GM03348 (cell line): ENCODE results near the gene ETV3.

ENCODE experiments used
- DNase-seq: peaks from one replicate; pipeline ENCODE4 v3.0.0; 2012; ENCODE audit warnings: low spot score

ETV3 gene

GRCh38 chr1:157139052-157139715 is 989 bp upstream of the ETV3 start:
- DNase-seq: no peak

GRCh38 chr1:157137408-157138219 is 581 bp downstream of the ETV3 start:
- peak; percentile 27 for DNase-seq

- DNase-seq: peak; percentile 48
These were observed 1.2 kb downstream of the ETV3 start for GRCh38 chr1:157137046-157137407.

GRCh38 chr1:157136133-157136532 is 2.1 kb downstream of the ETV3 start:
- no peak for DNase-seq

GRCh38 chr1:157135646-157136045 is 2.5 kb downstream of the ETV3 start:
- no peak for DNase-seq

GRCh38 chr1:157135070-157135469 is 3.1 kb downstream of the ETV3 start:
- DNase-seq: no peak

GRCh38 chr1:157134442-157134841 is 3.8 kb downstream of the ETV3 start:
- DNase-seq: no peak

DNA sequence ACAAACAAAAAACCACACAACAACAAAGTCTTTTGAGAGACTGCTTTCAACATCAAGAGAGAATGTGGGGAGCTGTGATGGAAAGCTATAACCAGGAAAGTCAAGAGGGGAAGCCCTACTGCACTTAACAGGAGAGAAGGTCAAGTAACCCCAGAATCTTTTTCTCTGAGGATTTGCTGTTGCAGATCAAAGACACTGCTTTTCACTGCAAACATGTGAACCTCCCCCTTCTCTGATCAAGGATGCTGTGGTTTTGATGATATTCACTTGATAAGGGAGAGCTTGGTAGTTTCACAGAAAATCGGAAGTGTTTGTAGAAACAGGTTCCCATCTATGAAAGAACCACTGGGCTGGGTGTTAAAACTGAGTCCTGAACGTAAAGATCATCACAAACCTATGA is 4.8 kb downstream of the ETV3 start:
- DNase-seq: no peak

GRCh38 chr1:157132616-157133167 is 5.5 kb downstream of the ETV3 start:
- DNase-seq: no peak

DNA sequence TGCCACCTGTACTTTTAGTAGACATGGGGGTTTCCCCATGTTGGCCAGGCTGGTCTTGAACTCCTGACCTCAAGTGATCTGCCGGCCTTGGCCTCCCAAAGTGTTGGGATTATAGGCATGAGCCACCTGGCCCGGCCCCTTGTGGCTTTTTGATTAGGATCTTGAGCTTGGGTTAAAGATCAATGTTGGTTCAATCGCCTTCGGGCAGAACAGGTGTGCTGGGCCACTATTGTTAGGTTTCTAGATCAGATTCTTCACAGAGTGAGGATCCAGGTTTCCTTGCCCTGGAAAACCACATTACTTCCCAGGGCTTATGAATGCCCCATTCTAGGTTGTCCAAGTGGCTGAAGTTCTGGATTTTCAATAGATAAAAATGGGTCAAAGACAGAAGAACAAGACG is 6.1 kb downstream of the ETV3 start:
- no peak for DNase-seq

DNA sequence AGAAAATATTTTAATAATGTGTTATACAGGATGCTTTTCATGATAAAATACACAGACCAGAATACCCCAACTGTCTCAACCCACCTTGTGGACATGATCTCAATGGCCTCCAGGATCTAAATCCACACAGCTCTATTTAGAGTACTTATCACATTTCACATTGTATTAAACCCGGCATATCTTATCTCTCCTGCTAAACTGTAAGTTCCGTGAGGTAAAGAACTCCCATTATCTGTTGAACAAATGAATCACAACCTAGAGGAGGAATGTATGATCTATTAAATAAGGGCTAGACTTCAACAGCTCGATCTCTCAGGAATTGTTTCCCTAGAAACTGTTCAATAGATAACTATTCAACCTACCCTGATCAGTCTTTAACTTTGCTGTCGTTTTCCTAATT is 6.9 kb downstream of the ETV3 start:
- no peak for DNase-seq

- no peak for DNase-seq
These were observed 13.3 kb downstream of the ETV3 start for GRCh38 chr1:157124855-157125254.

GRCh38 chr1:157119448-157119847 is 18.7 kb downstream of the ETV3 start:
- DNase-seq: no peak

- DNase-seq: no peak
These were observed 19.2 kb downstream of the ETV3 start for GRCh38 chr1:157119008-157119407.

- DNase-seq: no peak
These were observed 20.6 kb downstream of the ETV3 start for GRCh38 chr1:157117527-157118057.

DNA sequence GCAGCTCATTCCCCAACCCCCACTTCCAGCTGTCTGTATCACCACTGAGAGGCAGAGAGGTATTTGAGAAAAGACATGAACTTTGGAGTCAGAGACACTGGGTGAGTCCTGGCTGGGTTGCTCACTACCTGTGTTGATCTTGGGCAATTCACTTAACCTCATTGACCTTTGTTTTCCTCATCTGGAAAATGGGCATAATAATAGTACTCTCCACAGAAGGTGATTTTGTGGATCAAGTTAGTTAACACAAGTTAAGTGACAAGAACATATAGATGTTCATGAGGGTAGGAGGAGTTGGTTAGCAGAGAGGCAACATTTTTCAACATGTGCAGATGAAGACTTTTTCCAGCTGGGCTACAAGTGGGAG is 21.5 kb downstream of the ETV3 start:
- no peak for DNase-seq

- DNase-seq: no peak
These were observed 22.1 kb downstream of the ETV3 start for GRCh38 chr1:157115851-157116736.

- no peak for DNase-seq
These were observed 22.8 kb downstream of the ETV3 start for GRCh38 chr1:157115429-157115838.

DNA sequence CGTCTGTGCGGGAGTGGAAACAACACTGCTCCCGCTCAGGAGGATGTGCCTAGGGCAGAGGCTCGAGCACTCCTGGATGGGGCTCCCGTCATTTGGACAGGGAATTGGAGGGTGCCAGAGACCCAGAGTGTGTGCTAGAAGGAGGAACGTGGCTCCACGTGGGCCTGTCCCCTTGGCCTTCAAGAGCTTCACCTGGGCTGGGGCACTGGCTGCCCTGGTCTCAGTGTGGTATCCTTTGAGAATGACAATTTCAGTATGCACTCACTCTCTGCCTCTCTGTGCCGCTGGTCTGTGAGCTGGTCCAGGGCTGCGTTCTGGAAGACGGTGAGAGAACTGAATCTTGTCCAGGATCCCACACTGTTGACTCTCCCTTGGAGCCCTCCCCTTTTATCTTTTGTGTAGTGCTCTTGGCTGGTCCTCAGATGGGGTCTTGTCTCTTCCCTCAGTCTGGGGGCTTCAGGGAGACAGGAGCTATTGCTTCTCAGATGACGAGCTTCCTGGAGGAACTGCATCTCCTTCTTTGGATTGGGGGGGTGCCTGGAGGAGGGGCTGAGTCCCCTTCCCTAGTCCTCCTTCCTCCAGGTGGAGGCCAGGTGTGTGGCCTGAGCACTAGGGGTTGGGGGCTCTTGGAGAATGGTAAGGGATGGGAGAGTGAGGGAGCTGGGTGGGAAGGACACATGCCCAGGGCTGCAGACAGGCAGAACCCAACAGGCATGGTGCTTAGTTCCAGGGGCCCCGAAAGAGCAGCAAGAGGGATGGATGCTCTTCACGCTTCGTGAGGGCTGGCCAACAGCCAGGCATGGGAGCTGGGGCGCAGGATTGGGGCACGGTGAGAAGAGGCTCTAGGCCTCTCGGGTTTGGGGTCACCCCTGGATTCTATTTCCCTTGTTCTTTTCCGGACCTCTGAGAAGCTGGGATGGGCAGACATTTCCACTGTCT is 23.7 kb downstream of the ETV3 start:
- no peak for DNase-seq

DNA sequence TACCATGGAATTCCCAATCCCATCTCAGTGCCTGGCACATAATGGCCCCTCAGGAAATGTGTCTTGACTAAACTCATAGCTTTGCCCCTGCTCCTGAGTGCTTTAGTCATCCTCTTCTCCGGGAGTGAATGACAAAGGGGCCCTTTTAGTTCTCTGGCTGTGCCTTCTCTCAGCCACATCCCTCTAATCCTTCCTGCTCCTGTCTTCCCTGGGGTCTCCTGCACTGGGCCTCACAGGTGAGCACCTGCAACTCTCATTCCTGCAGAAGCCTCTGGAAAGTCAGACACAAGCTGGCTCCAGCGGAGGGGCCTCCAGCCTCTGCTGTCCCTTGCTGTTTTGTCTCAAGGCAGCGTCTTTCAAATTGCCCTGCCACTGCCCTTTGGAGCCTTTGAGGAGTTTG is 24.6 kb downstream of the ETV3 start:
- no peak for DNase-seq

GRCh38 chr1:157113106-157113505 is 25.1 kb downstream of the ETV3 start:
- no peak for DNase-seq
